CD4-positive, alpha-beta T cell treated with Interleukin-4 for 4 hours (primary cell): ENCODE results near the gene PWP2.
"Not testable (repeated sequence)": the region's sequence is repeated elsewhere in the genome, so short reads cannot be mapped to it uniquely, and the experiment has no call there.

ENCODE experiments used
- DNase-seq: peaks from one replicate; pipeline ENCODE4 v3.0.0-alpha.2; 2020

PWP2 gene

DNA sequence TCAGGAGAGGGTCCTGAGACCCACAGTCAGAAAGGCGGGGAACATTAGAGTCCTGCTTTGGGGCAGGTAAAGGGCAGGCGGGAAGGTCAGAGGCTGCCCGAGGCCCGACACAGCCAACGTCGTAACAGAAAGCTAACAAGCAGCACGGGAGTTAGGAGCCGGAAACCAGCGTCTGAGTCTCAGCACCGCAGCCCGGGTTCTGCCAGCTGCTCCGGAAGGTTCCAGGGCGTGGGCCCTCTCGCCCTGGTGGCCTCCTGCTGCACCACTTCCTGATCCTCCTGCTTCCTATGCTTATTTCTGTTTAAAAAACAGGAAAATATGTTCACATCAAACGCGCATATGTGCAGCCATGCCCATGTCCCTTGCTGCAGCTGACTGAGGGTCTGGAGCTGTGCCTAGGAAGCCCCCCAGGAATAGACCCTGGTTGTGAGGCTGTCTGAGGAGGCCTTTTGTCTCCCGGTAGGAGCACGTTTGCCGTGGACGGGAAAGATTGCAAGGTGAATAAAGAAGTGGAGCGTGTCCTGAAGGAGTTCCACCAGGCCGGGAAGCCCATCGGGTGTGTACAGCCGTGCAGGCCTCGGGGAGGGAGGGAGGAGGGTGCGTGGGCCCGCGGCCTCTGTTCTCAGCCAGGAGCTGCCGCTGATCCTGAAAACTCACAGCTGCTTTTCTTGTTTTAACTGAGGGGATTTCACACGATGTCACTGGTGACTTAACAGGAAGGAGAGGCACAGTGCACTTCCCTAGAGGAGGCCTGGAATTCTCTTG lies 32.8 kb downstream of the PWP2 start:
- DNase-seq = not testable (repeated sequence)

DNA sequence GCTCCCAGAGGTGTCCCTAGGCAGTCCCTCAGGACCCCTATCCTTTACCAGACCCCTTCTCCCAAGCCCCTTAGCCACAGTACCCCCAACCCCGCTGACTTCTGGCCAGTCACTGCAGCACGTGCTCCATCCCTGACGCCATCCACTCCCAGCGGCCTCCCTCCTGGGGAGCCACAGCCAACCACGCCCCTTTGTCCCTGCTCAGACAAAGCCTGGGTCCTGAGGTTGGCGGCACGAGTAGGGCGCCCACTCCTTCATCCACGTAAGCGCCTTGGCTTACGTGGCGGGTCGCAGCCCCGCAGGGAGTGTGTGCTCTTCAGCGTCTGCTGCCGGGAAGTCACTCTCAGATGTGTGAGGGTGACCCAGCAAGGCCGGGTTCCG lies 33.3 kb downstream of the PWP2 start:
- not testable (repeated sequence) for DNase-seq

DNA sequence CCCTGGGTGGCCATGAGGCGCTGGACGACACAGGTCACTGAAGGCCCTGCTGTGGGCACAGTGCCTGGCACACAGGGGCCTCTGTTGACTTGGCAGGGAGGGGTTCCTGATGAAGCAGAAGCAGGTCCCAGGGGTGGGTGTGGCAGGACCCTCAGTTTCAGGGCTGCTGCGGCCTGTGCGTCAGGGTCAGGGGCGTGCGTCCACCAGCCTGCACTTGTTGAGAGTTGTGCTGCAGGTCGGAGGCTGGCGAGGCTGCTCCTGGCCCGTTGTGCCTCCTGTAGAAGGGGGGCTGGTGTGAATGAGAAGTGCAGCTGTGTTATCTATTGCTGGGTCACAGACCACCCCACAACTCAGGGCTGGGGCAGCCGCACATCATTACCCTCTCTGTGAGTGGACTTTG lies 35.3 kb downstream of the PWP2 start:
- DNase-seq = not testable (repeated sequence)

DNA sequence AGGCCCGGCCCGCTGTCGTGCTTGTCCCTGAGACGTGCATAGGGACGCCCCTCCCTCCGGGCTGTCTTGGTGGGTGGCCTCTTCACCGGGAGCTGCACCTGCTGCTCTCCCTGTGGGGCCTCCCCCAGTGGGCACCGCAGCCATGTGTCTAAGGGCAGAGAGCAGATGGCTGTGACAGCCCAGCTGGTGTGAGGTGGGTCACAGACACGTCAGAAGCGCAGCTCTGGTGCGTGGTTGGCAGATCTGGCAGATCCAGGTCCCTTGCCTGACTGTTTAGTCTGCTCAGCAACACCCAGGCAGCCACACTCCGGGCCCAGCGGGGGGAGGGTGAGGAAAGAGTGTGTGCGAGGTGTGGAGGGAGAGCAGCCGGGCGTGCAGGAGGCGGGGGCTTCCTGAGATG lies 36.2 kb downstream of the PWP2 start:
- DNase-seq = peak; percentile 52

DNA sequence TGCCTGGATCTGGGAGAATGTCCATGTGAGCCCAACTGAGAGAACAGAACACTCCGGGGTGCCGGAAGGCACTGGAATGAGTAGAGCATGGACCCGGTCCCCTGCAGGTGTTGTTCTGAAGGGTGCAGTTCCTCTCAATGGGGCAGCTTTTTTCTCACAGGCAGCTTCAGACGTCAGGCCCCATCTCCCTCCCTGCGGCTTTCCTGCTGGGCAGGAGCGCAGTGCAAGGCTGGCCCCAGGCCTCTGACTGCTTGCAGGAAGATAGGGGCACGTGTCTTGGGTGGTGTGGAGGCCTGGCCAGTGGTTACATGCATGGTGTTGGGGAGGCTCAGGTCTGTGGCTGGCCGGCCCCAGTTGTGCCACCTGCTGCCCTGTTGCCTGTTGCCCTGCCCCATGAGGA lies 36.8 kb downstream of the PWP2 start:
- not testable (repeated sequence) for DNase-seq

DNA sequence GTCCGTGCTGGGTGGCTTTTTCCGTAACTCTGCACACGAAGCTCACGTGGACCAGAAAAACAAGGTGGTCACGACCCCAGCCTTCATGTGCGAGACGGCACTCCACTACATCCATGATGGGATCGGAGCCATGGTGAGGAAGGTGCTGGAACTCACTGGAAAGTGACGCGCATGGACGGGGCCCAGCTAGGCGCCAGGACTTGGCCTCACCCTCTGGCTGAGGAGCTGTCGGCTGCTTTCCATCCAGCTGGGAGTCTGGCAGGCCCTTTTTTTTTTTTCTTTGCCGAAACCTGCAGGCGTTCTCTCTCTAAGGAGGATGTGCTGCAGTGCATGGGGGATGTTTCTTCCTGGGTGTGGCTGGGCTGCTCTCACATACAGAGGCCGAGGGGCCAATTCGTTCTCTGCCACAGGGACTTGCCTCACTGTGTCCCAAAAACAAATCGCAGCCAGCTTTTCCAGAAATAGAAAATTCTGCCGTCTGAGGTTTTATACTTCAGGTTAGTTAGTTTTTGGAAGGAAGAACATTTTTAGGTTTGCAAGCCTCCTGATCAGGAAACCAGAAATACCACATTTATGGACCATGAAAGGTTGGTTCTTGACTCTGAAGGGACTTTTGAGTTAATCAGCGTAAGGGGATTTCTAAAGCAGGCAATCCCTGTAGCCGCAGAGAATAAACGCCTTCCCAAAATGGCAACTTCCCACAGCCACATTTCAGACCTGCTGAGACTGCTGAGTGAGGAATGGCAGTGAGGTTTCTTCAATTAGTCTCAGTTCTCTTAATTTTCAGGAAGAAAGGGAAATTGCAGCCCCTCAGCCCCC lies 37.8 kb downstream of the PWP2 start:
- DNase-seq = not testable (repeated sequence)

DNA sequence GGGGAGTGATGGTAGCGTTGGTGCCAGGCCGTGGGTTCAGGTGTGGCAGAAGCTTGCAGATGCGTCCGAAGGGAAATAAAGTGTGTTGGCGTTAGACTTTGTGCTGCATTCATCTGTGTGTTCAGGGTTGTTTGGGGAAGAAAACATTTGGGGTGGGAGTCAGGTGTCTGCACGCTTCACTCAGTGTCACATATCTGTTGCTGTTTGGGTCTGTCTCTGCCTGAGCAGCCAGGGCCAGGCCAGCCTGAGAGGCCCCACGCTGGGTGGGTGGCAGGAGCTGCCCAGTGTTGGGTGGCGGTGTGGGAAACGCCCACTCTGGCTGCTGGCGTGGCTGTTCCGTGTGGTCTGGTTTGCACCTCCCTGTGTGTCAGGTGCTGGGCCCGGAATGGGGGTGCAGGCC lies 38.4 kb downstream of the PWP2 start:
- DNase-seq = not testable (repeated sequence)

DNA sequence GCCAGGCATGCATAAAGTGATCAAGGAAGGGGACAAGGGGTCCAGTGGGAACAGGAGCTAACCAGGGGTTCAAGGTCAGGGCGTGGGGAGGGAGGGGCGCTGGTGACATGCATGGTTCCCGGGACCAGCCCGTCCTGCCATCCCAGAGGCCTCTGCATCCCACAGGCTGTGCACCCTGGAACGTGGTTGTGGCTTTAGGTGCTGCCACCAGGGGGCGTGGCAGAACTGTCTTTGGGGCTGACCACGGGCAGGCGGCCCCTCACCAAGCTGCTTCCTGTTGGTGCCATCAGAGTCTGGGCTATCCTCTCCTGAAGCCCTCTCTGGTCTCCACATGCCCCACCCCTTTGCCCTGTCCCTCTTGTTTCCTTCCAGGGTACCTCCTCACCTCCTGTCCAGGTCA lies 39.9 kb downstream of the PWP2 start:
- DNase-seq = not testable (repeated sequence)

DNA sequence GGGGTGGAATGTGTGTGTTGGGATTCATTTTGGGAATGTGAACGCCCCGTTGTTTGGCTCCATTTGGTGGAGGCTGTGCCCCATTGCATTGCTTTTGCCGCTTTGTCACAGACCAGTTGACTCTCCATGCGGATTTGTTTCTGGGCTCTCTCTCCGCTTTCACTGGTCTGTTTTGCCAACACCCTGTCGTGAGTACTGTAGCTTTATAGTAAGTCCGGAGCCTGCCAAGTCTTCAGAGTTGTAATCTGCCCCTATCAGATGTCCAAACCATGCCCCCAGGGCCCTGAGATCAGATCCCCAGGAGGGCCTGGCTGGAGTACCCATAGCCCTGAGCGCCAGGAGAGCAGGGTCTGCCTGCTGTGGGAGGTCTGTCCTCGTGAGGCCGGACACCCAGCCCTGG lies 43.1 kb downstream of the PWP2 start:
- DNase-seq = not testable (repeated sequence)

DNA sequence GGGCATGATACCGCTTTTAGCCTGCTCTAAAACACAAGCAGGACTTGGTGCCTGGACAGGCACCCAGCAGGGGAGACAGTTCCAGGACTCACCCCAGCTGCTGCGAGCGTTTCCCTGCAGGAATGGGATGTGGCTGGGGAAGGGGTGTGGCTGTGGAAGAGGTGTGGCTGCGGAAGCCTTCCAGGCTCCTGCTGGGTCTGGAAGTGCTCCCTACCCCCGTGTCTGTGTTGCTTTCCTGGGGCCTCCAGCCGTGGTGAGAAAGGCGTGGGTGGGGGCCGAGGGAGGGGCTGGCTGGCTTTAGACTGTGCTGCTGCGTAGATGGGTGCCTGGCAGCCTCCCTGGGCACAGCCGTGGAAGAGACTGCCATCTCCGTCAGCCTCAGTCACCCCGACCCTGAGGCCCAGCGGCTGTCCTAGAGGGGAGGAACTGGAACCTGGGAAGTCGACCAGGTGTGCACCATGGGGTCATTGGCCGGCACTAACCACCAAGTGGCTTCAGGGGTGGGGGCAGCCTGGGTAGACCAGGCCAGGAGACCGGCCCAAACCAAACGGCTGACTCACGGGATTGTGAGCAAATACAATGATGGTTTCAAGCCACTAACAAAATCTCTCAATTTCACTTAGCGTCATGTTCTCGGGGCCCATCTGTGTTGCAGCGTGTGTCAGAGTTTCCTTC lies 46.2 kb downstream of the PWP2 start:
- not testable (repeated sequence) for DNase-seq

DNA sequence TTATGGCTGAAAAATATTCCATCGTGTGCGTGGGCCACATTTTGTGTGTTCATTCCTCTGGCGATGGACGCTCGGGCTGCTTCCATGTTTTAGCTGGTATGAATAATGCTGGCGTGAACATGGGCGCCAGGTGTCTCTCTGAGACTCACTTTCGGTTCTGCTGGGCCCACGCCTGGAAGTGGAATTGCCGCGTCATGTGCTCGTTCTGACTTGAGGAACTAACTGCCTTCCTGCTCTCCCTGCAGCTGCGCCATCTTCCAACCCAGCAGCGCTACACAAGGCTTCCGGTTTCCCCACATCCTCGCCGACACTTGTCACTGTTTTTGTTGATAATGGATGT lies 46.7 kb downstream of the PWP2 start:
- DNase-seq = not testable (repeated sequence)

DNA sequence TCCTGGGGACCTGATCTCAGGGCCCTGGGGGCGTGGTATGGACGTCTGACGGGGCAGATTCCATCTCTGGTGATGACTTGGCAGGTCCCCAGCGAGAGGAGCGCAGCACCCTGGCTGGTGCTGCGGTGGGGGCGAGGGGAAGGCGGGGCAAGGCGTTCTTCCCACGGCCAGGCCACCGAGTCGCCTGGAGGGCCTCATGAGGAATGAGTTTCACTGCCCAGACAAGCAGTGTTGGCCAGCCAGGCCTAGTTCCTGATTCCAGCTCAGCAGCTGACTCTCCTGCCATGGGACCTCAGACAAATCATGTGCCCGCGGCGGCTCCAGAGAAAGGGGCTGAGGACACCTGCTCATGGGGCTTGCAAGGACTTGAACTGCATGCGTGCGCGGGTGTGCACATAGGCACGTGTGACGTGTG lies 47.6 kb downstream of the PWP2 start:
- DNase-seq = not testable (repeated sequence)

DNA sequence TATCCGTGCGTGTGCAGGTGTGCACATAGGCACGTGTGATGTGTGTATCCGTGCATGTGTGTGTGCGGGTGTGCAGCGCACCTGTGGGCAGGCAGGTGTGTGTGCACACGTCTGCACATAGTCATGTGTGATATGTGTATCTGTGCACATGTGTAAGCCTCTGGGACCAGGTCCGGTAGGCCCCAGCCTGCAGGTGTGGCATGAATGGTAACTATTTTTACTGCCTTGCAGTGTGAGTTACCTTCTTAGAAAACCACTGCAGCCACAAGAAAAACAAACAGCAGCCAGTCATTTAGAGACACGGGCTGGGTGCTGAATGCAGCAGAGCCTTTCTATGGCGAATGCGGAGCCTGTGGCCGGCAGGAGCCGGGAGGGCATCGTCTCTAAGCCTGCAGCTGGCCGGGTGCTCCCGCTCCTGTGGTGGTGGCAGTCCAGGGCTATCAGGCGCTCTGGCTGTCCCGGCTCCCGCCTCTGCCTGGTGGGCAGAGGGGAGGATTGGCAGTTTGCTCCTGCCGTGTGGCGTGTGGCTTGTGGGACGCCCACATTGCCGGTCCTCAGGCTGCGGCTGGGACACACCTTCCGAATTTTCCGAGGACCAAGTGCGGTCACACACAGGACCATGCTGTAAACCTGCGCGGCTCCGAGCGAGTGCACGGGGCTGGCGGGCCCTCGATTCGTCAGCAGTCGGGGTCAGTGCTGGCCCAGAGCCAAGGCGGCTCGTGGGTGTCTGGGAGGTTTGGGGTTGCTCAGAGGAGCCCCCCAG lies 48.2 kb downstream of the PWP2 start:
- DNase-seq = not testable (repeated sequence)

DNA sequence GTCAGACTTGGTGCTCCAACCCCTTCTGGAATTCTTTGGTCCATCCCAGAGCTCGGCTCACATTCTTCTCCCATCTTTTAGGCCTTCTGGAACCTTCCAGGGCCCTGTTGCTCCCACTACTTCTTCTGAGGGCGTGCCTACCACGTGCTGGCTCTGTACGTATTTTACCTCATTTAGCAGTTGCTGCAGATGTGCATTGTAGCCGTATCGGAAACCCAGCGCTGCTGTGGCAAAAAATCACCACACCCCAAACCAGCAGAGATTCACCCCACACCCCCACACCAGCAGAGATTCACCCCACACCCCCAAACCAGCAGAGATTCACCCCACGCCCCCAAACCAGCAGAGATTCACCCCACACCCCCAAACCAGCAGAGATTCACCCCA lies 48.8 kb downstream of the PWP2 start:
- not testable (repeated sequence) for DNase-seq

DNA sequence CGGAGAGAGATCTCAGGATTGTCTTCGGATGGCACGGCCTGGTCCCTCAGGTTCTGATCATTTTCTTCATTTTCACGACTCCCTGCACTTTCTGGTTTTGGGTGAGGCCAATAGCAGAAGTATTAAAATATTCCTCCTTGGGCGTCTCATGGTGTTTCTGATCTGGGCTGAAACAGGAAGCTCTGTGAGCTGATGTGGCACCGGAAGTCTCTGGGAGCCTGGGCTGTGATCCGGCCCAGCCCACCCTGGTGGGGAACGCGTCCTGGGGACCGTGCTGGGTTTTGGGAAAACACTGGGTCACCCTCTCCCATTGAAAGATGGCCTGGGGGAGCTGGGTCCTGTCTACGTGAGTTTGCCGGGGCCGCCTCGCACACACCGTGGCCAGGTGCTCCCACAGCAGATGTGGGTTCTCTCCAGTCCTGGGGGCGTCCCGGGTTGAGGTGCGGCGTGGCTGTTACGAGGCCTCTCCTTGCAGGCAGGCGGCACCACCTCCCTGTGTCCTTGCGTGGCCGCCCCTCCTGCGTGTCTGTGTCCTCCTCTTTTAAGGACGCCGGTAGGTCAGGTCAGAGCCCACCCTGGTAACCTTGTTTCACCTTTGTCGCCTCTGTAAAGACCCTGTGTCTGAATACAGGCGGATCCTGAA lies 50.4 kb downstream of the PWP2 start:
- DNase-seq = not testable (repeated sequence)

DNA sequence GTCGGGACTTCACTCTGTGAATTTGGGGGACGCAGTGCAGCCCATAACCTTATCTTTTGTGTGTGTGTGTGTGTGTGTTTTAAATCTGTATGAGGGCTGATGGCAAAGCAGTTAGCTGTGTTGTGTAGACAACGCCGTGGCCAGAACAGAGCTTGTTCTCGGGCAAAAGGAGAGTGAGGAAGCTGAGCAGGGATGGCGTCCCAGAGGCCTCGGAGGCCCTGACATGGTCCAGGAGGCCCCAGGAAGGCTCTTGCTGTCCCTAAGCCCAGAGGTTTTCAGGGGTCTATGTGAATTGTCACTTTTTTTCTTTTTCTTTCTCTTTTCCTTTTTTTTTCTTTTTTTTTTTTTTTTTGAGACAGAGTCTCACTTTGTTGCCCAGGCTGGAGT lies 50.9 kb downstream of the PWP2 start:
- not testable (repeated sequence) for DNase-seq

DNA sequence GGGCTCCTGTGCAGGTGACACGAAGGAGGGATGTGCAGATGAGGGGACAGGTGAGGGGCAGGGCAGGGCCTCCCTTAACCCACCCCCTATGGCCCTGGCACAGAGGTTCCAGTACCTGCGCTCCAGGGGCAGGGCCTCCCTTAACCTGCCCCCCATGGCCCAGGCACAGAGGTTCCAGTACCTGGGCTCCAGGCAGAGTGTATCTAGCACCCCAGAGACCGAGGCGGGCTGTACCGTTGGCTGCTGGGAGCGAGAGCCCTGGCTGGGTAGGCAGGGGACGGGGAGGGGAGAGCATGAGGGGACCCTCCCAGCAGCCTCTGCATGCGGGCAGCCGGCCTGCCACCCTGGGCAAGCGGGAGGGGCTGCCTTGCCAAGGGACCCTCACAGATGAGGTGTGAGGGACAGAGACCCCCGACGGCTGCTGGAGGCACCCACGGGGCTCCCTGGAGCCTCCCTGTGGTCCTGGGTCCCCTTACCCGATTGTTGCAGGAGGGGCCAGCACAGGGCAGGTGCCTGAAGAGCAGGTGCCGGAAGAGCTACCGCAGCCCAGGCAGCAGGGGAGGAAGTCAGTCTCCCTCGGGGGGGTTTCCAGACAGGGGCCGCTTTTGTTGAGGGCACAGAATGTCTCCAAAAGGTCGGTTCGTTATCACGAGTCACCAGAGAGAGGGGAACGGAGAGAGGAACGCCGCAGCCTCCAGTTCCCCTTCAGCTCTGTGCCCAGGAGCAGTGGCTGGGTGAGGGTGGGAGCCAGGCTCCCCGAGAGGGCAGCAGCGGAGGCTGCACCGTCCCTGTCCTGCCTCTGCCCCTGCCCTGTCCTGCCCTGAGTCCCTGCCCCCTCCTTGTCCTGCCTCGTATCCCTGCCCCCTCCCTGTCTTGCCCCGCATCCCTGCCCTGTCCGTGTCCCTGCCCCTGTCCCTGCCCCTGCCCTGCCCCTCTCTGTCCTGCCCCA lies 52.4 kb downstream of the PWP2 start:
- not testable (repeated sequence) for DNase-seq

DNA sequence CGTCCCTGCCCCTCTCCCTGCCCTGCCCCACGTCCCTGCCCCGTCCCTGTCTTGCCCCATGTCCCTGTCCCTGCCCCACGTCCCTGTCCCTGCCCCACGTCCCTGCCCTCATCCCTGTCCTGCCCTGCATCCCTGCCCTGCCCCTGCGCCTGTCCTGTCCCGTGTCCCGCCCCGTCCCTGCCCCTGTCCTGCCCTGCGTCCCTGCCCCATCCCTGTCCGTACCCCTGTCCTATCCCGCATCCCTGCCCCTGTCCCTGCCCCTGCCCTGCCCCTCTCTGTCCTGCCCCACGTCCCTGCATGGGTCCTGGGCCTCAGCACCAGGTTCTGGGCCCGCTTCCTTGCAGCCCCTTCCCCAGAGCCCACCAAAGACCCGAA lies 53.1 kb downstream of the PWP2 start:
- not testable (repeated sequence) for DNase-seq

DNA sequence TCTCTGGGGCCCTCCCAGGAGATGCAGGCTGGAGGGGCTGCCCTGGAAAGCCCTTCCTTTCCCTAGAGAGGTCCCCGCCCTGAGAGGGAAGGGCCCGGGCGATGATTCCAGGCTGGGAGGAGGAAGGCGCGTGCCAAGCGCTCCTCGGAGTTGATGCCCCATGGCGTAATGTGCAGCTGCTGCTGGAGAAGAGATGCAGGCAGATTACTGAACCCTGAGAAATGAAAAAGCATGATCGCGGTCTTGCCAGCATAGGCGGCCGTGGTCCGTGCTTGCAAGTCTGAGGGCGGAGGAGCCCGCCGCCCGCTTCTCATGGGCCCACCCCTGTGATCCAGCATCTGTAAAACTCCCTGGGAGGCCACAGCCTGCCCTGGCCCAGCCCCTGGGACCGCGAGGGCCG lies 53.6 kb downstream of the PWP2 start:
- not testable (repeated sequence) for DNase-seq

DNA sequence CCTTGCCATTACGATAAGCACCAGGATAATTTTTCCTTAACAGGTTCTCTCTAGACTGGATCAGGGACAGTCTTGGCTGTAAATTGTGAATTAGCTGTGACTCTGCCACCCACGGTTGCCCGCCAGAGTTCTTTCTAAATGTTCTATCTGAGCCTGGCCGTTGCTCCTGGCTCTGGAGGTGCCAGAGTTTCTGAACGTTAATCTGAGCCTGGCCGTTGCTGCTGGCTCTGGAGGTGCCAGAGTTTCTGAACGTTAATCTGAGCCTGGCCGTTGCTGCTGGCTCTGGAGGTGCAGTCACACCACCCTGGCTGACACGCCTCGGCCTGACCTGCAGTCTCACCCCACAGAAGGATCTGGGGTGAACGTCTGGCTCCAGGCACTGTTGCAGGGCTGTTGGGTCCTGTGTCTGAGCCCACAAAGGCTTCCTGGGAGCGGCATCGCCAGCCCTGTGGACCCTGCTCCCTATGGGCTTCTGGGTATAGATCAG lies 56.0 kb downstream of the PWP2 start:
- not testable (repeated sequence) for DNase-seq

DNA sequence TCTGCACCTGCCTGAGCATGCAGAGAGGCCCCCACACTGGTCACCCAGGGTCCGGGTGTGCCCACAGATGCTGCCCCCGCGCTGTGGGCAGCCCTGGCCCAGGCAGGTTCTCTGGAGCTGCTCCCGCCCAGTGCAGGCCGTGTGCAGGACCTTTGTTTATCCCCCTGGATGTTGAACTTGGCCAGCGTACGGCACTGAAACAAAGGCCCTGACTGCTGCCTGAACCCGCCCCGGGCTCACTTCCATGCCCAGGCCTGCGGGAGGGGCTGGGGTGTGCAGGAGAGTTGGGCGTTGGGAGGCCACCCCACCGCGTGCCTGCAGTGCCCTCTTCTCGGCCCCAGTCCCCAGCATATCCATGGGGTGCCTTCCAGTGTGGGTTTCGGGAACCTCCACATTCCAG lies 58.7 kb downstream of the PWP2 start:
- not testable (repeated sequence) for DNase-seq
